ENCODE results near the gene ABO.
"Not testable (repeated sequence)": the region's sequence is repeated elsewhere in the genome, so short reads cannot be mapped to it uniquely, and the experiment has no call there.

ABO gene

DNA sequence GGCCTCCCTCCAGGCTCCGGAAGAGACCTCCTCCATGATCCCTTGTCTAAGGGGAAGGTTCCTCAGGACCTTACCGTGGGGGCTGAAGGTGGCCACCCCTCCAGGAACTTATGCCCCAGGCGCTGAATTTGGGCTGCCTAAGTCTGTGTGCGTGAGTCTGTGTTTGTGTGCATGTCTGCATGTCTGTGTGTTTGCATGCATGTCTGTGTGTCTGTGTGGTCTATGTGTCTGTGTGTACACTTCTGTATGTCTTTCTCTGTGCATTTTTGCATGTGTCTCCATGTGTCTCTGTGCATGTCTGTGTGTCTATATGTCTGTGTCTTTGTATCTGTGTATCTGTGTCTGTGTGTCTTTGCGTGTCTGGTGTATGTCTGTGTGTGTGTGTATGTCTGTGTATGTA is 20.5 kb downstream of the ABO start:
- TF ChIP-seq, protein P1, sequence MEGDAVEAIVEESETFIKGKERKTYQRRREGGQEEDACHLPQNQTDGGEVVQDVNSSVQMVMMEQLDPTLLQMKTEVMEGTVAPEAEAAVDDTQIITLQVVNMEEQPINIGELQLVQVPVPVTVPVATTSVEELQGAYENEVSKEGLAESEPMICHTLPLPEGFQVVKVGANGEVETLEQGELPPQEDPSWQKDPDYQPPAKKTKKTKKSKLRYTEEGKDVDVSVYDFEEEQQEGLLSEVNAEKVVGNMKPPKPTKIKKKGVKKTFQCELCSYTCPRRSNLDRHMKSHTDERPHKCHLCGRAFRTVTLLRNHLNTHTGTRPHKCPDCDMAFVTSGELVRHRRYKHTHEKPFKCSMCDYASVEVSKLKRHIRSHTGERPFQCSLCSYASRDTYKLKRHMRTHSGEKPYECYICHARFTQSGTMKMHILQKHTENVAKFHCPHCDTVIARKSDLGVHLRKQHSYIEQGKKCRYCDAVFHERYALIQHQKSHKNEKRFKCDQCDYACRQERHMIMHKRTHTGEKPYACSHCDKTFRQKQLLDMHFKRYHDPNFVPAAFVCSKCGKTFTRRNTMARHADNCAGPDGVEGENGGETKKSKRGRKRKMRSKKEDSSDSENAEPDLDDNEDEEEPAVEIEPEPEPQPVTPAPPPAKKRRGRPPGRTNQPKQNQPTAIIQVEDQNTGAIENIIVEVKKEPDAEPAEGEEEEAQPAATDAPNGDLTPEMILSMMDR (IDR thresholded peaks at IDR 0.05; ENCODE audit: borderline replicate concordance, insufficient read depth, low read depth, low read length) = no peak
- H3K4me3 ChIP-seq (ENCODE audit: low read depth, low read length) = no peak overlapping the region

DNA sequence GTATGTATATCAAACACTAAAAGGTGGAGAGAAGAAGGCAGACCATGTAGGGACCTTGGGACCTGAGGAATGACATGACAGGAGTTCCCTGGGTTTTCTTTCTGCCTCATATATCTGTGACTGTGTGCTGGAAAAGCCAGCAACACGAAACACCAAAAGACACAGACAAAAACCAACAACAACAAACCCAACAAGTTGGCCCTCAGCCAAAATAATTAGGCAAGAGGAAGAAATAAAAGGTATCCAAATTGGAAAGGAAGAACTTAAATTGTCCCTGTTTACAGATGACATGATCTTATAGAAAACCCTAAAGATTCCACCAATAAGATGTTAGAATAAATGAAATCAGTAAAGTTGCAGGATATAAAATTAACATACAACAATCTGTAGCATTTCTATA is 21.7 kb downstream of the ABO start:
- TF ChIP-seq, protein P1 (IDR thresholded peaks at IDR 0.05; ENCODE audit: borderline replicate concordance, insufficient read depth, low read depth, low read length) = no peak

DNA sequence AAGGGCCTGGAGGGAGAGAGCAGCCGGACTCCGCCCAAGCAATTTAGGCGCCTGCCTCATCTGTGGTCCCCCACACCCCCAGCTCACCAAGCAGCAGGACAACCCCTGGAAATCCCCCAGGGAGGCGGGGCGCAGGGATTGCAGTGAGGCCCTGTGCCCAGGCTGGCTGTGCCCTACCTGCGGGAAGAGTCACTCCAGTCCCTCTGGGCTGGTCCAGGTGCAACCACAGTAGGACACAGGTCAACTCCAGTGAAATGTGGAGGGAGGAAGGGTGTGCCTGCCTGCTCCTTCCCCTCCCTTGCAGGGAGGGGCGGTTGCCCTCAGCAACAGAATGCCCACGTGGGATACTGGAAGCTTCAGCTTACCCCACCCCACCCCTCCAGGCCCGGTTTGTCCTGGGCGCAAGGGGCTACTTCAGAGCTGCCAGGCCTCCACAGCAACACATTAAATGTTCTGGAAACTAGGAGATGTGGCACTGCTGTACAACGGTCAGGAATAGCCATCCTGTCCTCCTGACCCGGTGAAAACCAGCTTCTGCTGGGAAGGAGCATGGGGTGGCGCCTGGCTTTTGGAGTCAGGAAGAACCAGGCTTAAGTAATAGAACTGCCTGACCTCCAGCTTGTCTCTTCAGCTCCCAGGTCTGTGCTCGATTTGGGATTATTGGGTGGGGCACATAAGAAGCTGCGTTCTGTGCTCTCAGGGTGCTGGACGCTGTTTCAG is 22.5 kb downstream of the ABO start:
- no peak overlapping the region for H3K4me3 ChIP-seq (ENCODE audit: low read depth, low read length)
- TF ChIP-seq, protein P1 (IDR thresholded peaks at IDR 0.05; ENCODE audit: borderline replicate concordance, insufficient read depth, low read depth, low read length) = no peak

More for the DNA sequence above, 21.7 kb downstream of the ABO start:
- no peak overlapping the region for H3K4me3 ChIP-seq (ENCODE audit: low read depth, low read length)

DNA sequence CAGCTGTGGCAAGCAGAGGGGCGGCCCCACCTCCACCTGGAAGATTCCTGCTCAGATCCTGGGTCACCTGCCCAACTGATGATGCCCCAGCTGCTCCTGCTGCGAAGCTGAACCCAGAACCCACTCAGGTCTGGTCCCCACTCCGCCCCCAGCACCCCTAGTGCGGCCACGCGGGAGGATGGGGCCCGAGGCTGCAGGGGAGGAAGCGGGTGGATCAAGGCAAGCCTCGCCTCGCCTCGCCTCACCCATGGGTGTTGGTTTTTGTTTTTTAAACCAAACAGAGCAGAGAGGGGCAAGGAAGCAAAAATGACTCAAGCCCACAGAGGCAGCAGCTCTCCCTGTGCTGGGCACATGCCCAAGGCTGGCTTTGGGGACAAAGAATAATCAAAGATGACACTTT is 23.2 kb downstream of the ABO start:
- H3K4me3 ChIP-seq (ENCODE audit: low read depth, low read length) = no peak overlapping the region
- TF ChIP-seq, protein P1 (IDR thresholded peaks at IDR 0.05; ENCODE audit: borderline replicate concordance, insufficient read depth, low read depth, low read length) = no peak

DNA sequence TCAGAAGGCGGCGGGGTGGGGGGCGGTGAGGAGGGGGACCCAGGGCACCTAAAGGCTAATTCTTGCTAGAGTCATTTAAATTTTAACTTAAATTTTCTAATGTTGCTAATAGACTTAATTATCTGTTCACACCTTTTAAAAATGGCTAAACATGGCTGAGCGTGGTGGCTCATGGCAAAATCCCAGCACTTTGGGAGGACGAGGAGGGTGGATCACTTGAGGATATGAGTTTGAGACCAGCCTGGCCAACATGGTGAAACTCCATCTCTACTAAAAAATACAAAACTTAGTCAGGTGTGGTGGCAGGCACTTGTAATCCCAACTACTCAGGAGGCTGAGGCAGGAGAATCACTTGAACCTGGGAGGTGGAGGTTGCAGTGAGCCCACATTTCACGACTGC is 23.8 kb downstream of the ABO start:
- not testable (repeated sequence) for H3K4me3 ChIP-seq (ENCODE audit: low read depth, low read length)

DNA sequence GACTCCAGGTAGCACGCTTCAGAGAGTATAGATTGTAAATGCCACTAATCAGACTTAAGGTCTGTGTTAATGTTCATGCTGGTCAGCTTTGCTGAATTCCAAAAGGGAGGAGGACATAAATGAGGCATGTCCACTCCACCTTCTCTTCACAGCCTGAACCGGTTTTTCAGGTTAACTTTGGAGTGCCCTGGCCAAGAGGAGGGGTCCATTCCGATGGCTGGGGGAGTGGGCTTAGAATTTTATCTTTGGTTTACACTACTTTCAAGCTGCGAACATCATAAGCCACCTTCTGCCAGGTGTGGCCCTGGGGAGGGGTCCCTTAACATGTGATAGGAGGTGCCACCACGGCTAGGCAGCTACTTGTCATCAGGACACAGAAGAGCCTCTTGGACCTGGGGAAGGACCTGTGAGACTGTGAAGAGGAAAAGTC is 24.2 kb downstream of the ABO start:
- H3K4me3 ChIP-seq (ENCODE audit: low read depth, low read length) = no peak overlapping the region
- TF ChIP-seq, protein P1 (IDR thresholded peaks at IDR 0.05; ENCODE audit: borderline replicate concordance, insufficient read depth, low read depth, low read length) = no peak

DNA sequence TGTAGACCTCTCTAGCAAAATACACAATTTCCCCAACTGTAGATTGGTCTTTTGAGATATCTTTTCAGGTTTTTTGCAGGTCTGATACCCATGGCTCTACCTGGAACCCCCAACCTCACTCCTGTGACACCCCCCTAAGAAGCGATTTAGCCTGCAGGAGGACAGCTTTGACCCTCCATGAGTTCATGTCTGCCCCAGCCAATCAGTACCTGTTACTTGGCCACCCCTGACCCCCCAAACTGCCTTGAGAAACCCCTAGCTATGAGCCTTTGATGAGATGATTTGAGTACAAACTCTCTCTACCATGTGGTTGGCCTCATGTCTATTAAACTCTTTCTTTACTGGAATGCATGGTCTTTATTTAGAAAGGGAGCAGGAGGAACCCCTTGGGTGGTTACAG is 25.7 kb downstream of the ABO start:
- H3K4me3 ChIP-seq (ENCODE audit: low read depth, low read length) = no peak overlapping the region
- TF ChIP-seq, protein P1 (IDR thresholded peaks at IDR 0.05; ENCODE audit: borderline replicate concordance, insufficient read depth, low read depth, low read length) = no peak
